Epithelial cell of esophagus (primary cell): ENCODE results near the gene ATP6V0B.

Experiments
- DNase-seq: peaks from one replicate; pipeline ENCODE4 v3.0.0; 2010; ENCODE audit warnings: low read depth
- H3K4me3 ChIP-seq: 2 replicates; pipeline ENCODE4 v1.5.1; 2011; ENCODE audit warnings: mild to moderate bottlenecking, low read length, control low read depth
- CTCF ChIP-seq: IDR thresholded peaks from 2 replicates; pipeline ENCODE4 v1.5.1; 2011; ENCODE audit warnings: low read depth, mild to moderate bottlenecking, low read length, control low read depth, inconsistent platforms; ENCODE audit not compliant: insufficient read depth; ENCODE audit errors: missing control alignments

The ATP6V0B gene

GRCh38 chr1:43984855-43985254 lies 10.1 kb downstream of the ATP6V0B start:
- DNase-seq, result no peak
- no peak overlapping the region for H3K4me3 ChIP-seq
- TF ChIP-seq CTCF, result no peak

- TF ChIP-seq CTCF, result no peak
- no peak overlapping the region for H3K4me3 ChIP-seq
- DNase-seq, result peak; percentile 52
These were observed 11.3 kb downstream of the ATP6V0B start for GRCh38 chr1:43985984-43986595.

GRCh38 chr1:43986712-43987111 lies 12.0 kb downstream of the ATP6V0B start:
- TF ChIP-seq CTCF, result peak; percentile 29
- DNase-seq, result no peak
- no peak overlapping the region for H3K4me3 ChIP-seq

- no peak for DNase-seq
- H3K4me3 ChIP-seq, result no peak overlapping the region
- TF ChIP-seq CTCF, result no peak
These were observed 12.6 kb downstream of the ATP6V0B start for GRCh38 chr1:43987159-43987902.

GRCh38 chr1:43990271-43991199 lies 15.8 kb downstream of the ATP6V0B start:
- DNase-seq, result peak; percentile 29
- H3K4me3 ChIP-seq, result peak overlapping the region; percentile 62
- no peak for TF ChIP-seq CTCF

GRCh38 chr1:43991200-43991475 lies 16.4 kb downstream of the ATP6V0B start:
- H3K4me3 ChIP-seq, result peak overlapping the region; percentile 62
- no peak for DNase-seq
- TF ChIP-seq CTCF, result no peak
